ENCODE results near the gene NES.

- TF ChIP-seq CTCF (IDR thresholded peaks at IDR 0.05), result no peak
- no peak for TF ChIP-seq POLR2A (IDR thresholded peaks at IDR 0.05)
Observed at GRCh38 chr1:156689953-156690674, 12.9 kb upstream of the NES start.
